Stimulated activated CD4-positive, alpha-beta T cell treated with anti-CD3 and anti-CD28 coated beads, Interleukin-12 subunit alpha, Interleukin-12 subunit beta, amount 100 ng/mL, for 48 hours (primary cell): Measurements from ENCODE around the gene IL9R.
"Not testable (repeated sequence)": the region's sequence is repeated elsewhere in the genome, so short reads cannot be mapped to it uniquely, and the experiment has no call there.

Source experiments
- DNase-seq, 3 donors: peaks; one replicate each; pipeline ENCODE4 v3.0.0-alpha.2; 2020; ENCODE audit warnings: low read depth in 2 of 3, low spot score in 1 of 3

IL9R gene

DNA sequence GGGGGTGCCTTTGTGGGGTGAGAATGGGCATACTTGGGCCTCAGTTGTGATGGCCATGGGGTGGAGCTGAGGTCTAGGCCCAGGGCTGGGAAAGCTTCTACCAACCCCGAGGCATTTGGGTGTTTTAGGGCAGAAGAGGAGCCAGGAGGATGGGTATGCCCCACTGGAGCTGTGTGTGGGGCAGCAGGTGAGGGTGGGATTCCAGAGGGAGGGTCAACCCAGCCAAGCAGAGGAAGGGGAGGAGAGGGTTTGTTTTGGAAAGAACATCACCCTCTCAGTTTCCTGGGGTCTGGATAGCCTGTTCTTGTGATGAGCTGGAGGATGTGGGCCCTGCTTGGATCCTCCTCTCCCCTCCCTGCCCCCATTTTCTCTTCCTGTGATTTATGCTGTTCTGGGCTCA is 620 bp downstream of the IL9R start:
- DNase-seq = no peak

DNA sequence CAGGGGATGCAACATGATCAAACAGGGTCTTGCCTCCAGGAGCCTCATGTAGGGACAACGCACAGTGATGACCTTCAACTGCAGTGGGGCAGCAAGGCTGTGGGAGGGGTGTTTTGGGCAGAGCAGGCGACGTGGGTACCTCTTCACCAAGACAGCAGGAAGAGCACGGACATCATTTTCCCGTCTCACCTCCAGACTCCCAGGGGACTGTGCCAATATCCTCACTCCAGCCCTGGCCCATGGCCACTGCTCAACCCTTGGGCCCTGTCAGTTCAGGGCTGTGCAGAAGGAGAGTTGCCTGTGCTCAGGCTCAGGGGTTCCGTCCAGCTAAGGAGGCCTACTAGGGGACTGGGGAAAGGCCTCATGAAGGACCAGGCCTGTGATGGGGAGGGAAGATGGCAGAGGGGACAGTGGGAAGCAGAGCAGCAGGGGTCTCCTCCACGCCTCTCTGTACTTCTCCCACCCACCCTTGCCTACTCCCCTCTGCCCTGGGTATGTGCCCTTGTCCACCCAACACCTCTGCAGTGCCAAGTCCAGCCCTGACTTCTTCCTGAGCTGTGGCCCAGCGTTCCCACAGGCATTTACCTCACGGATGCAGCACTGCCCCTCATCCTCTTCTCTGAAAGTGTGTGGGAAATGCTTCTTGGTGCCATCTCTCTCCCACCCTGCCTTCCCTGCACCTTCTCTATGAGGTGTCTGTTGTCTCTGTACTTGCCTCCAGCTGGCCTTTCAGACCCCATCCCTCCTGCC is 1.4 kb downstream of the IL9R start:
- no peak for DNase-seq

- DNase-seq = not testable (repeated sequence)
These were observed 2.3 kb downstream of the IL9R start for GRCh38 chrX:155999751-156000150.

- no peak for DNase-seq
These were observed 2.9 kb downstream of the IL9R start for GRCh38 chrX:156000361-156000926.

DNA sequence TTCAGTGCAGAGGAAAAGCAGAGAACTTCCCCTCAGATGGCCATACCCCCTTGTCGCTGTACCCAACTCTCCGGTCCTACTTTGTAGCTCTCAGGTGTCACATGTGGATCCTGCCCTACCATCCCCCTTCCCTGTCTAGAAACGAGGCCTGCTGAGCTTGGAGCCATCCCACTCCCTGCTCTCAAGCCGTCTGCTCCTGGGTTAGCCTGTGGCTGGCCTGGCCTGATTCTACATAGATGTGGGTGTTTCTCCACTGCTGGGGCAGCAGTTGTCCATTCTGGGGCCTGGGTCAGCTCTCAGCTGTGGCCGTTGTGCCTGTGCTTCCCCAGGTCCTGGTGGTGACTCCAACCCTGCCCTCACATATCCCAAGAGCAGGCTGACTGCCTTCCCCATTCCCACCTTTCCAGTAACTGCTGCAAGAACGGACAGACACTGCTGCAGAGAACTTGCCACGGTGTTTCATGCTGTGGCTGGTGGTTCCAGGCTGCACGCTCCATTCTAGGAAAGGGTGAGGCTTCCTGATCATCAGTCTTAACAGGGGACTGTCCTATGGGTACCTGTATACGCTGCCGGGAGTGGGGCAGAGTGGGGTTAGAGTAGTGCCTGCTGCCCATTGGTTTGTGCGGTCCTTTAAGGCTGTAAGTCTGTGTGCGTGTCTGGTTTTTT is 3.6 kb downstream of the IL9R start:
- no peak for DNase-seq

GRCh38 chrX:156001667-156002021 is 4.1 kb downstream of the IL9R start:
- DNase-seq = no peak

DNA sequence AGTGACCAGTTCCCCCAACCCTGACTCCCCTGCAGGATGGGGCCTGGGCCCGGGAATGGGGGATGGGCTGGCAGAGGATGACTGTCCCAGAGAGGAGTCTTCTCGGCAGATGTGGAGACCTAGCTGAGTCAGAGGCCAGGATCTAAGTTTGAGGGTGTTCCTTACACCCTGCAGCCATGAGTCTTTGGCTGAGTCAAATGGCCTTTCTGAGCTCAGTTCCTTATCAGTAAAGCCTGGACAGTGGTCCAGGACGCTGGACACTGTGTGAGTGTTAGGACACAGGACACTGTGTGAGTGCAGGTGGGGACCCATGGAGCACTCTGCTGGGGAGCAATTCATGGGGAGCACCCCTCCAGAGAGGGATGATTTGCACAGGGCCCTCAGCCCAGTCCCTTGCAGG is 5.0 kb downstream of the IL9R start:
- DNase-seq = no peak

- DNase-seq = no peak
These were observed 6.1 kb downstream of the IL9R start for GRCh38 chrX:156003486-156004185.

- no peak for DNase-seq
These were observed 6.8 kb downstream of the IL9R start for GRCh38 chrX:156004256-156004655.

- DNase-seq = no peak
These were observed 7.2 kb downstream of the IL9R start for GRCh38 chrX:156004740-156005139.

- DNase-seq = no peak
These were observed 7.6 kb downstream of the IL9R start for GRCh38 chrX:156005144-156005543.

DNA sequence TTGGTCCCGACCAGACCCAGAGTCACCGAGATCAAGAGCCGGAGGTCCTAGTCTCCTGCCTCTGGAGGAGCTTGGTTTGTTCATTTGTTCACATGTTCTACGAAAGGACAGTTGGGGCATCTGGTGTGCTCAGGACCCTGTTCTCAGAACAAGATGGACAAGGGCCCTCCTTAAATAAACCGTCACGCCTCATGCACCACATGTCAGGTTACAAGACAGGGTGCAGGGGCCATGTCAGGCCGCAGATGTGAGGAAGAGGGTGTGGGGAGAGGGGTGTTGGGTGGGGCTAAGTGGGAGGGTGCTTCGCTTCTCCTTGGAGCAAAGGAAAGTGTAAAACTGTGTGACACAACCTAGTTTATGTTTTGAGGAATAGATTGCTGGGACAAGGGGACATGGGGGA is 9.0 kb downstream of the IL9R start:
- DNase-seq = not testable (repeated sequence)

GRCh38 chrX:156008379-156008778 is 10.9 kb downstream of the IL9R start:
- DNase-seq = not testable (repeated sequence)

GRCh38 chrX:156008915-156009314 is 11.4 kb downstream of the IL9R start:
- no peak for DNase-seq

DNA sequence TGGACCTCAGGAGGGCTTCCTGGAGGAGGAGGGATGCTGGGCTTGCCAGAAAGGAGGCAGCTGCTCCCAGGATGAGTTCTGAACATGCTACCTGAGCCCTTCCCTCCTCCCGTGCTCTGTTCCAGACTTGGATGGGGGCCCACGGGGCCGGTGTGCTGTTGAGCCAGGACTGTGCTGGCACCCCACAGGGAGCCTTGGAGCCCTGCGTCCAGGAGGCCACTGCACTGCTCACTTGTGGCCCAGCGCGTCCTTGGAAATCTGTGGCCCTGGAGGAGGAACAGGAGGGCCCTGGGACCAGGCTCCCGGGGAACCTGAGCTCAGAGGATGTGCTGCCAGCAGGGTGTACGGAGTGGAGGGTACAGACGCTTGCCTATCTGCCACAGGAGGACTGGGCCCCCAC is 12.2 kb downstream of the IL9R start:
- DNase-seq = not testable (repeated sequence)

- not testable (repeated sequence) for DNase-seq
These were observed 15.9 kb downstream of the IL9R start for GRCh38 chrX:156013286-156013953.

- DNase-seq = not testable (repeated sequence)
These were observed 22.4 kb downstream of the IL9R start for GRCh38 chrX:156019846-156020245.

- not testable (repeated sequence) for DNase-seq
These were observed 25.5 kb downstream of the IL9R start for GRCh38 chrX:156023002-156023401.

GRCh38 chrX:156024949-156025492 is 27.5 kb downstream of the IL9R start:
- DNase-seq = not testable (repeated sequence)

- DNase-seq = not testable (repeated sequence)
These were observed 31.2 kb downstream of the IL9R start for GRCh38 chrX:156028653-156029237.

DNA sequence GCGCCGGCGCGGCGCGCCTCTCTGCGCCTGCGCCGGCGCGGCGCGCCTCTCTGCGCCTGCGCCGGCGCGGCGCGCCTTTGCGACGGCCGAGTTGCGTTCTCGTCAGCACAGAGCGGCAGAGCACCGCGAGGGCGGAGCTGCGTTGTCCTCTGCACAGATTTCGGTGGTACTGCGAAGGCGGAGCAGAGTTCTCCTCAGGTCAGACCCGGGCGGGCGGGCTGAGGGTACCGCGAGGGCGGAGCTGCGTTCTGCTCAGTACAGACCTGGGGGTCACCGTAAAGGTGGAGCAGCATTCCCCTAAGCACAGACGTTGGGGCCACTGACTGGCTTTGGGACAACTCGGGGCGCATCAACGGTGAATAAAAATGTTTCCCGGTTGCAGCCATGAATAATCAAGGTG is 31.8 kb downstream of the IL9R start:
- not testable (repeated sequence) for DNase-seq
